Psoas muscle (tissue), 8 donors: Measurements from ENCODE around the gene MUC20. TPM values are rescaled to one million over a fixed set of nuclear protein-coding genes. Genes with fewer than 3 reads are reported as not detected.
"Not testable (repeated sequence)": the region's sequence is repeated elsewhere in the genome, so short reads cannot be mapped to it uniquely, and the experiment has no call there.

Experiments used
- ATAC-seq, 4 donors: fragments of 200-7000 bp; cut with Tn5 transposase; one replicate each; pipeline ENCODE4 v1.9.1; 2020; ENCODE audit warnings: moderate library complexity in 3 of 4, mild to moderate bottlenecking in 2 of 4
- DNase-seq, 2 donors: peaks; one replicate each; pipeline ENCODE4 v3.0.0-alpha.2; 2020
- H3K27ac ChIP-seq: fragments of 200-600 bp; one replicate; pipeline ENCODE4 v1.8.0; 2022
- H3K27me3 ChIP-seq, 3 donors: fragments of 200-600 bp in 1 of 3; one replicate each; pipeline versions ENCODE4 v1.6.1 to v1.8.0; 2013 to 2022; ENCODE audit warnings: low read length in 2 of 3, mild to moderate bottlenecking in 2 of 3, moderate library complexity in 1 of 3; ENCODE audit not compliant: insufficient read depth in 3 of 3
- H3K36me3 ChIP-seq, 2 donors: fragments of 200-600 bp in 1 of 2; one replicate each; pipeline versions ENCODE4 v1.6.1 to v1.8.0; 2013 to 2022; ENCODE audit warnings: low read depth in 1 of 2, mild to moderate bottlenecking in 1 of 2, moderate library complexity in 1 of 2; ENCODE audit not compliant: insufficient read depth in 1 of 2
- H3K4me1 ChIP-seq: fragments of 200-600 bp; one replicate; pipeline ENCODE4 v1.8.0; 2022
- H3K4me3 ChIP-seq: fragments of 200-600 bp; one replicate; pipeline ENCODE4 v1.8.0; 2022; ENCODE audit warnings: mild to moderate bottlenecking
- H3K9me3 ChIP-seq: fragments of 200-600 bp; one replicate; pipeline ENCODE4 v1.8.0; 2022
- WGBS, 3 donors: extraction: QIAGEN DNeasy Blood & Tissue Kit; methylation state at CpG; one replicate each; pipeline versions ENCODE4 v1.1.6 to v1.1.7; 2013; 5-methylcytosine and 5-hydroxymethylcytosine counted together
- intact Hi-C, 2 donors: fragments of 100-400 bp; cut with DNase I; formaldehyde crosslinking; loops; one replicate each; pipeline versions ENCODE4 v1.11.0 to v1.14.2; 2022
- polyA plus RNA-seq, 3 donors: library from polyadenylated mRNA; stranded (reverse); fragments of 200-250 nt; gene quantifications; one replicate each; pipeline ENCODE4 v1.2.3, GENCODE V29; 2013
- total RNA-seq, 4 donors: library from RNA; stranded (reverse); fragmentation: NEBNext Ultra II Directional in 2 of 4; extraction: Animal tissue kit (Norgen Biotek cat#: 25700) in 2 of 4; gene quantifications; one replicate each; pipeline versions ENCODE4 v1.2.1 to v1.2.4, GENCODE V29; 2021 to 2023
- TF ChIP-seq, protein P1 (sequence below): fragments of 200-600 bp; IDR thresholded peaks from one replicate; pipeline ENCODE4 v1.8.0; 2022; ENCODE audit warnings: antibody characterized with exemption
- donor health status: healthy with polysubstance abuse.
- donor health status: DM: no; HTN: no; CAD: no; lungs with moderate emphysema.
- donor health status: Bipolar disorder and iron deficiency.
- donor health status: healthy.
- donor health status: DM: yes; HTN: yes; CAD: no.
- donor health status: DM: no; HTN: no; CAD: no.
- donor health status: DM: no; HTN: no; CAD: no.
- donor health status: DM: yes; HTN: yes; CAD: no.

MUC20 gene
- total and polyA plus RNA-seq, 7 donors, result 1.3 to 3.9 (median 1.5) TPM

DNA sequence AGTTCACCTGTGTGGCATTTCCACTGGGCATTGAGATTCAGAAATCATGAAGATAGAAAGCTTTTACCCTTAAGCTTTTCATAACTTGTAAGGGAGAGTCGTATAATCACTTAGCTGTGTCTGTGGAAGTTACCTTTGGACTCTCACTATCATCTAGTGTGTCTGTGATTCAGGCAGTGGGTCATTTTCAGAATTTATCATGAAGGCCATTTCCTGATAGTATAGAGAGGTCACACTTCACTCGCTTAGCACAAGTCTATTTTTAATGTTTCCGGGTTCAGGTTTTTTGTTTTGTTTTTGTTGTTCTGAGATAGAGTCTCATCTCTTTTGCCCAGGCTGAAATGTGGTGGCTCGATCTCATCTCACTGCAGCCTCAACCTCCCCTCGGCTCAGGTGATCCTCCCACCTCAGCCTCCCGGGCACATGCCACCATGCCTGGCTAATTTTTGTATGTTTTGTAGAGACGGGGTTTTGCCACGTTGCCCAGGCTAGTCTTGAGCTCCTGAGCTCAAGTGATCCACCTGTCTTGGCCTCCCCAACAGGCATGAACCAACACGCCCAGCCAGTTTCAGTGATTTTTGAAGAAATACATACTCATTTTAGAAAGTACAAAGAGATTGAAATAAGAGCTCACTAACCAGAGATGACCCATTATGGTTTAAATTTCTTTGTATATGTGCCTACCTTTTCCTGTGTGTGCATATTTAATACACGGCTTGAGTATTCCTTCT, 36.1 kb upstream of the MUC20 start:
- ATAC-seq, intact Hi-C loops, DNase-seq, H3K4me3 ChIP-seq, H3K9me3 ChIP-seq, H3K27me3 ChIP-seq, H3K27ac ChIP-seq: not testable (repeated sequence)
- 88 to 94% (median 92%) methylated on average over 7 to 8 of the region's 10 CpGs for whole genome bisulfite sequencing, 3 donors
- H3K4me1 ChIP-seq, result peaks cover 11% of the 10 kb centered on the region
- peaks cover 6 to 68% of the 10 kb centered on the region in 2 donors for H3K36me3 ChIP-seq

GRCh38 chr3:195686537-195687208, 34.1 kb upstream of the MUC20 start:
- ATAC-seq, intact Hi-C loops, DNase-seq, H3K9me3 ChIP-seq, H3K27me3 ChIP-seq, H3K4me3 ChIP-seq: not testable (repeated sequence)
- peaks cover 6 to 73% of the 10 kb centered on the region in 2 donors for H3K36me3 ChIP-seq
- 91 to 95% (median 93%) methylated on average over 9 to 15 of the region's 15 CpGs for WGBS, 3 donors
- H3K4me1 ChIP-seq, result peaks cover 11% of the 10 kb centered on the region
- peak overlapping the region; percentile 54 for H3K27ac ChIP-seq

DNA sequence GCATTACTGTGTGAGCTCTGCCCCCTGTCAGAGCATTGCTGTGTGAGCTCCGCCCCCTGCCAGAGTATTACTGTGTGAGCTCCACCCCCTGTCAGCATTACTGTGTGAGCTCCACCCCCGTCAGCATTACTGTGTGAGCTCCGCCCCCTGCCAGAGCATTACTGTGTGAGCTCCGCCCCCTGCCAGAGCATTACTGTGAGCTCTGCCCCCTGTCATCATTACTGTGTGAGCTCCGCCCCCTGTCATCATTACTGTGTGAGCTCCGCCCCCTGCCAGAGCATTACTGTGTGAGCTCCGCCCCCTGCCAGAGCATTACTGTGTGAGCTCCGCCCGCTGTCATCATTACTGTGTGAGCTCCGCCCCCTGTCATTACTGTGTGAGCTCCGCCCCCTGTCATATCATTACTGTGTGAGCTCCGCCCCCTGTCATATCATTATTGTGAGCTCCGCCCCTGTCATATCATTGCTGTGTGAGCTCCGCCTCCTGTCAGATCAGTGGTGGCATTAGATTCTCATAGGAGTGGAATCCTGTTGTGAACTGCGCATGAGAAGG, 33.5 kb upstream of the MUC20 start:
- intact Hi-C loops, H3K9me3 ChIP-seq, H3K4me3 ChIP-seq, H3K27me3 ChIP-seq: not testable (repeated sequence)
- peaks cover 6 to 76% of the 10 kb centered on the region in 2 donors for H3K36me3 ChIP-seq
- H3K4me1 ChIP-seq, result peaks cover 11% of the 10 kb centered on the region
- WGBS, 3 donors, result 85 to 93% (median 91%) methylated on average over 15 of the region's 15 CpGs
- DNase-seq, result peak; percentile 31 to 59
- H3K27ac ChIP-seq, result peak overlapping the region; percentile 66
- peak; percentile 46 to 84 (median 62) for ATAC-seq

DNA sequence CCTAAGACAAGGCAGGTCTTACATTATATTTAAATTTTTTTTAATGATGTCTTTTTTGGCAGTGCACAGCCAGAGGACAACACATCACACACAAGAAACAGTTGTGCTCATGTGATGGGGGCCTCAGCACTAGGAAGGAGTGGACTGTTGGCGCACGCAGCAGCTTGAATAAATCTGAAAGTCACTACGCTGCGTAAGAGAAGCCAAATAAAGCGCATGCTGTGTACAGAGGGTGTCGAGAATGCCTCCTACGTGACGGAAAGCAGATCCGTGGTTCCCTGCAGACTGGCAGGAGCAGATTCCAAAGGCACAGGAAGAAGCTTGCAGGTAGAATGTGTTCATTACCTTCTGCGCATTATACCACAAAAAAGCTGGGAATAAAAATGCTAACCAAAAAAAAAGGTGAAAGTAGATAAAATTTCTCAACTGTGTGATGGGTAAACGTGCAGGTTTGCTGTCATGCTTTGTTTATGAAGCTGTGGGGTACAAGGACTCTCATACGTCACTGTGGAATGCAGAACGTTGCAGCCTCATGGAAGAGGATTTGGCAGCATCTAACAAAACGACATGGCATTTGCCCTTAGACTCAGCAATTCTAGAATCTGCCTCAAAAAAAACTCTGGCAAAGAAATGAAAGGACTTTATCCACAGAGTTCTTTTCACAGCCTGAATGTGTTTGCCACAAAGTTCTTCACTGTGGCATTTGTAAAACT, 32.2 kb upstream of the MUC20 start:
- H3K27me3 ChIP-seq, DNase-seq, H3K4me3 ChIP-seq, intact Hi-C loops, H3K9me3 ChIP-seq: not testable (repeated sequence)
- ATAC-seq, result peak; percentile 23 to 82 (median 78)
- 26 to 49% (median 29%) methylated on average over 4 of the region's 14 CpGs for WGBS, 3 donors
- H3K36me3 ChIP-seq, result peaks cover 4 to 76% of the 10 kb centered on the region in 2 donors
- H3K27ac ChIP-seq, result peak overlapping the region; percentile 71
- peaks cover 11% of the 10 kb centered on the region for H3K4me1 ChIP-seq

- H3K9me3 ChIP-seq, DNase-seq, H3K27me3 ChIP-seq, H3K4me3 ChIP-seq, intact Hi-C loops: not testable (repeated sequence)
- peak; percentile 22 to 55 (median 42) for ATAC-seq
- peak overlapping the region; percentile 71 for H3K27ac ChIP-seq
- peaks cover 8 to 76% of the 10 kb centered on the region in 2 donors for H3K36me3 ChIP-seq
- peaks cover 11% of the 10 kb centered on the region for H3K4me1 ChIP-seq
- WGBS, 3 donors, result 46 to 59% (median 47%) methylated on average over 21 of the region's 21 CpGs
These were observed 31.4 kb upstream of the MUC20 start for GRCh38 chr3:195689184-195690070.

DNA sequence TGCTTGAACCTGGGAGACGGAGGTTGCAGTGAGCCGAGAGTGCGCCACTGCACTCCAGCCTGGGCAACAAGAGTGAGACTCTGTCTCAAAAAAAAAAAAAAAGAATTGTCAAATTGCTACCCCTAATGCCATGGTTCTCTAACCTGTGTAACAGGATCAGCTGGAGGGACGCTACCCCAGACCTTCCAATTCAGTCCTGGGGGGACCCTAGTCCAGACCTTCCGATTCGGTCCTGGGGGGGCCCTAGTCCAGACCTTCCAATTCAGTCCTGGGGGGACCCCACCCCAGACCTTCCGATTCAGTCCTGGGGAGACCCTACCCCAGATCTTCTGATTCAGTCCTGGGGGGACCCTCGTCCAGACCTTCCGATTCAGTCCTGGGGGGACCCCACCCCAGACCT, 29.8 kb upstream of the MUC20 start:
- no peak for ATAC-seq
- intact Hi-C loops, result no loop called here
- no peak for DNase-seq
- Histone ChIP-seq H3K9me3 (no peaks in the 10 kb centered on the region), H3K36me3 (peaks cover 8 to 74% of the 10 kb centered on the region in 2 donors), H3K27ac (no peak overlapping the region), H3K4me1 (peaks cover 11% of the 10 kb centered on the region), H3K27me3 (no peaks in the 10 kb centered on the region), H3K4me3 (no peak overlapping the region)
- TF ChIP-seq, protein P1, sequence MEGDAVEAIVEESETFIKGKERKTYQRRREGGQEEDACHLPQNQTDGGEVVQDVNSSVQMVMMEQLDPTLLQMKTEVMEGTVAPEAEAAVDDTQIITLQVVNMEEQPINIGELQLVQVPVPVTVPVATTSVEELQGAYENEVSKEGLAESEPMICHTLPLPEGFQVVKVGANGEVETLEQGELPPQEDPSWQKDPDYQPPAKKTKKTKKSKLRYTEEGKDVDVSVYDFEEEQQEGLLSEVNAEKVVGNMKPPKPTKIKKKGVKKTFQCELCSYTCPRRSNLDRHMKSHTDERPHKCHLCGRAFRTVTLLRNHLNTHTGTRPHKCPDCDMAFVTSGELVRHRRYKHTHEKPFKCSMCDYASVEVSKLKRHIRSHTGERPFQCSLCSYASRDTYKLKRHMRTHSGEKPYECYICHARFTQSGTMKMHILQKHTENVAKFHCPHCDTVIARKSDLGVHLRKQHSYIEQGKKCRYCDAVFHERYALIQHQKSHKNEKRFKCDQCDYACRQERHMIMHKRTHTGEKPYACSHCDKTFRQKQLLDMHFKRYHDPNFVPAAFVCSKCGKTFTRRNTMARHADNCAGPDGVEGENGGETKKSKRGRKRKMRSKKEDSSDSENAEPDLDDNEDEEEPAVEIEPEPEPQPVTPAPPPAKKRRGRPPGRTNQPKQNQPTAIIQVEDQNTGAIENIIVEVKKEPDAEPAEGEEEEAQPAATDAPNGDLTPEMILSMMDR, result no peak
- WGBS, 3 donors, result 83 to 94% (median 90%) methylated on average over 9 of the region's 9 CpGs

DNA sequence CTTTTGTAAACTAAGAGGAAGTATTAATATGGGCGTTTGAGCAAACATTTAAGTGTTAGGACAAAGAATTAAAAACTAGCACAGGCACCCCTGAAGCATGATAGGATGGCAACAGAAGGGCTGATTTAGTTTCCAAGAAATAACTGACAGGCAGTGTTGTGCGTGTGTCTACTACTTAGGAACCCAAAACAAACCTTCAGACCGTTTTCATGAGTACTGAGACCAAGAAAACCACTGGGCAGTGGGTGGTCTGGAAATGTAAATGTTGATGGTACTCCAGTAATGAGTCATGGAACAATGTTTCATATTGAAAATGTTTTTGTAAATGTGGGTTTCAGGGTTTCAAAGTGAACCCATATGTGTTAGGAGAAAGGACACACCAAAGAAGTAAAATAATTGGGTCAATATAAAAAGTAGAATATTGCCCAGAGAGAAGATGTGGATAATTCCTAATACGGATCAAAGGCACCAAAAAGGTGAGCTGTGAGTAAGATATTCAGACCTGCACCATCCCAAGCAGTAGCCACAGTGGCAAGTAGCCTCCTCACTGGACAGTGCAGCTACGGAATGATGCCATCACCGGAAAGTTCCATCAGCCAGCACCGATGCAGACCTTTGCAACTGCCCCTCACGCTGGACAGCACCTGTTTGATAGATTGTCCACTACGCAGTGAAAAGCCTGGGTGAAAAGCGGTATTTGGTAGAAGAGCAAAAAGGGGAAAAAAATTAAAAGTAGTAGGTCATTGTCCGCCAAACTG, 29.0 kb upstream of the MUC20 start:
- H3K9me3 ChIP-seq, DNase-seq, H3K27ac ChIP-seq, intact Hi-C loops, H3K4me3 ChIP-seq, H3K27me3 ChIP-seq, ATAC-seq: not testable (repeated sequence)
- peaks cover 8 to 76% of the 10 kb centered on the region in 2 donors for H3K36me3 ChIP-seq
- H3K4me1 ChIP-seq, result peaks cover 11% of the 10 kb centered on the region
- WGBS, 3 donors, result 80 to 88% (median 82%) methylated on average over 8 of the region's 11 CpGs
